Measurements from ENCODE around the gene THOC6.

The THOC6 gene

DNA sequence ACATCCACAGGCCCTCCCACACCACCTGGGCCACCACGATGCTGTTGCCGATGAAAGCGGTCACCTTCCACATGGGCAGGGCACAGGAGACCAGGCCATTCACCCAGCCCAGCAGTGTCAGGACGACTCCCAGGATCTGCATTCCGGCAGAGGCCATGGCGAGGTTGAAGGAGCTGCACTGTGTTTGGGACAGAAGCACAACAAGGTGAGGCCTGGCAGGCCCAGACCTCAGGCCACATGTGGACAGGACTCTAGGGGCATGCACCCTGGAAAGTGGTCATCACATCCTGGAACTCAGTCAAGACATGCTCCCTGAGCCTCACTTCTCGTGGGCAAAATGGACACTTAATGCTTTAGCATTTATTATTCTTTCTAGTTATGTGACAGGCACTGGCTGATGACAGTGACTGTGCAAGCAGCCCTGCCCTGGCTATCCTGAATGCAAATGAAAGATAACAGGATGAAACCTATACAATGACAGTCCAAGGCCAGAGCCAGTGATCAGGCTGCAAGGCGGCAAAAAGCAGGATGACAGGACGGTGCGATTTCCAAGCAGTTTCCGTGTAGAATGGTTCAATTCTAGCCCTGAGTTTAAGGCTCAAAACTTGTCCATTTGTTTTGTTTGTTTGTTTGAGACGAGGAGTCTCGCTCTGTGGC is 7.8 kb upstream of the THOC6 start:
- no peak for DNase-seq (ENCODE audit: low read depth)

DNA sequence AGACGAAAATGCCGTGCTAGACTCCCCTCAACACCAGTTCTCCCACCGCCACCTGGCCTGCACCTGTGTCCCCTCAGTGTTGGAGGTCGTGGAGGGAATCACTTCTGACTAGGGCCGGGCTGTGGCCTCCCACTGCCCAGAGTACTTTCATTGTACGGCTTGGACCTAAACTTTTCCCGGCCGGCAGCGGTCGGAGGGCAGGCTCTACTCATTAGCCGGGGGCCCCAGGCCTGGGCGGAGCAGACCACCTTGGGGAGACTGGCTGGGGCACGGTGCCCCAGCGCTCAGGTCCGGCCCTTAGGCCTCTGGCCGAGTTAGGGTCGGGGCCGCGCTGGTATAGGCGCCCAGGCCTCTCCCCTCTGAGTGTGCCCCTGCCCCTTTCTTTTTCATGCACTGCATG is 6.5 kb upstream of the THOC6 start:
- DNase-seq (ENCODE audit: low read depth), result no peak

GRCh38 chr16:3017794-3018506 is 5.9 kb upstream of the THOC6 start, which contains the start of gene CLDN6:
Gene CLDN6 (minus strand): TSS chr16:3018183. CDS start chr16:3016021, 2,162 bp downstream.
- DNase-seq (ENCODE audit: low read depth), result no peak

DNA sequence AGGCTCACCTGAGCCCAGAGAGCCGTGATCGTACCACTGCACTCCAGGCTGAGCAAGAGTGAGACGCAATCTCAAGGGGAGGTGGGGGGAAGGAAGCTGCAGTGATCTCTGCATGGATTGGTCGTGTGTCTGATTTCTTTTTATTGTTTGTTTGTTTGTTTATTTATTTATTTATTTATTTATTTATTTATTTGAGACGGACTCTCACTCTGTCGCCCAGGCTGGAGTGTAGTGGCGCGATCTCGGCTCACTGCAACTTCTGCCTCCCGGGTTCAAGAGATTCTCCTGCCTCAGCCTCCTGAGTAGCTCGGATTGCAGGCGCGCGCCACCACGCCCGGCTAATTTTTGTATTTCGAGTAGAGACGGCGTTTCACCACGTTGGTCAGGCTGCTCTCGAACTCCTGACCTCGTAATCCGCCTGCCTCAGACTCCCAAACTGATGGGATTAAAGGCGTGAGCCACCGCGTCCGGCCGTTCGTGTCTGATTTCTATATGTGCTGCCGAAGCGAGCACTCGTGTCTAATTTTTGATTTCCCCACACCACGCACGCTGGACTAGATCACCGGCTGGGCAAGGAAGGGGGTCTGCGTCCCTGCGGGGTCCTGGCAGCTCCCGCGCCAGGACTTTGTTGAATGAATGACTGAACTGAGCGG is 4.1 kb upstream of the THOC6 start:
- DNase-seq (ENCODE audit: low read depth), result no peak

GRCh38 chr16:3020247-3020603 is 3.6 kb upstream of the THOC6 start, which contains the start of gene TNFRSF12A:
Gene TNFRSF12A (plus strand): TSS chr16:3020368. CDS start chr16:3020398, 30 bp downstream.
- peak; percentile 48 for DNase-seq (ENCODE audit: low read depth)

DNA sequence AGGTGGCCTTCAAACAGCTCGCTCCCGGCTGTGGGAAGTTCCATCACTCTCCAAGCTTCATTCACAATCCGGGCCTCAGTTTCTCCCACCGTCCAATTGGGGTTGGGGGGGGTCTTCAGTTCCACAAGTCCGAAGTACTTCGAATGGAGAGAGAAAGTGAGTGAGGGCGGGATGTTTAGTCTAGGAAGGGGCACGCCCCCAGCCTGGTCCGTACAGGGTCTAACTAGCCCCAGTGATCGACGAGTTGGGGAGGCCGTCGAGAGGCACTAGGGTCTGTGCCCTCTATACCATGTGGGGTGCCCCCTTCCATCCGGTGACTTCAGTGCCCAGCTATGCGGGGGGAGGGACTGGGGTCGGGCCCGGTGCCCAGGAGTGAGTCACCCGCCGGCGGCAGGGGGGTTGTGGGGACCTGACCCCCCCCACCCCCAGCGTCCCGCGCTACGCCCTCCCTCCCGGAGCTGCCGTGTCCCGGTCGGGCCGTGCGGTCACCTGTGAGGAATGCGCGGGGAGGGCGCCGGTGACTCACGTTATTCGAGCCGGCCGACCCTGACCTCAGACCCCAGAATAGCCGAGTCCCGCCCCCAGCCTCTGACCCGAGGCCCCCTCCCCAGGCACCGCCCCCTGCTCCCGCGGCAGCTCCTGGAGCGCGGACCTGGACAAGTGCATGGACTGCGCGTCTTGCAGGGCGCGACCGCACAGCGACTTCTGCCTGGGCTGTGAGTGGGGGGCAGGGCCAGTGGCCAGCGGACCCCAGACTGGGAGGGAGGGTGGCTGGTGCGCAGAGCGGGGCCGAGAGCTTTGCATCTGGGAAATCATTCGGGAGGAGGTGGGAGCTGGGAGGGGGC is 3.0 kb upstream of the THOC6 start:
- DNase-seq (ENCODE audit: low read depth), result peak; percentile 67

- DNase-seq (ENCODE audit: low read depth), result peak; percentile 59
These were observed 2.2 kb upstream of the THOC6 start for GRCh38 chr16:3021449-3022207.

DNA sequence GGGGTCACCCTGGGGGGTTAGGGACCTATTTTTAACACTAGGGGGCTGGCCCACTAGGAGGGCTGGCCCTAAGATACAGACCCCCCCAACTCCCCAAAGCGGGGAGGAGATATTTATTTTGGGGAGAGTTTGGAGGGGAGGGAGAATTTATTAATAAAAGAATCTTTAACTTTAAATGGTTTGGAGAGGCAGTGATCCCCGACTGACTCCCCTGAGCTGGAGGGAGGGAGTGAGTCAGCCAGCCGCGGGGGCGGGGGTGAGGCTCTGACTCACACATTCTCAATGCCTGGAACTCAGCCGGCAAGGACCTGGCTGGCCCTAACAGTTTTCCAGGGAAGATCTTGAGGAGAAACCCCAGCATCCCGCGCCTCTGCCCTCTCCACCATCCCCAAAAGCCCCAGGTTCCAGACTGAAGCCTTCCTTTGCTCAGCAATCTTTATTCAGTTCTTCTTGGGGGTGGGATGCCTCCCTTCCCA is 1.6 kb upstream of the THOC6 start:
- peak; percentile 82 for DNase-seq (ENCODE audit: low read depth)

- no peak for DNase-seq (ENCODE audit: low read depth)
These were observed 986 bp upstream of the THOC6 start for GRCh38 chr16:3022684-3023414.

GRCh38 chr16:3023415-3023668 is 493 bp upstream of the THOC6 start:
- no peak for DNase-seq (ENCODE audit: low read depth)

GRCh38 chr16:3025032-3026002 is 1.5 kb downstream of the THOC6 start:
- DNase-seq (ENCODE audit: low read depth), result no peak

DNA sequence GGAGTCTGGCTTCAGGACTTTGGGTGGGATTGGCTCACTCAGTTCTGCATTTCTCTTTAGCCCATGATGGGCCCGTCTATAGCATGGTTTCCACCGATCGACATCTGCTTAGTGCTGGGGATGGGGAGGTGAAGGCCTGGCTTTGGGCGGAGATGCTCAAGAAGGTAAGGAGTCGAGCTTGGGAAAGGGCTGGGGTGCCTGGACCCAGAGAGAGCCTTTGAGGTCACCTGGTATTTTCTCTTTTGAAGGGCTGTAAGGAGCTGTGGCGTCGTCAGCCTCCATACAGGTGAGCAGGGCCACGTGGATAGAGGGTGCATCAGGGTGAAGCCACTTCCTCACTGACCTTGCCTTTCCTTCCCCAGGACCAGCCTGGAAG is 2.2 kb downstream of the THOC6 start:
- no peak for DNase-seq (ENCODE audit: low read depth)

DNA sequence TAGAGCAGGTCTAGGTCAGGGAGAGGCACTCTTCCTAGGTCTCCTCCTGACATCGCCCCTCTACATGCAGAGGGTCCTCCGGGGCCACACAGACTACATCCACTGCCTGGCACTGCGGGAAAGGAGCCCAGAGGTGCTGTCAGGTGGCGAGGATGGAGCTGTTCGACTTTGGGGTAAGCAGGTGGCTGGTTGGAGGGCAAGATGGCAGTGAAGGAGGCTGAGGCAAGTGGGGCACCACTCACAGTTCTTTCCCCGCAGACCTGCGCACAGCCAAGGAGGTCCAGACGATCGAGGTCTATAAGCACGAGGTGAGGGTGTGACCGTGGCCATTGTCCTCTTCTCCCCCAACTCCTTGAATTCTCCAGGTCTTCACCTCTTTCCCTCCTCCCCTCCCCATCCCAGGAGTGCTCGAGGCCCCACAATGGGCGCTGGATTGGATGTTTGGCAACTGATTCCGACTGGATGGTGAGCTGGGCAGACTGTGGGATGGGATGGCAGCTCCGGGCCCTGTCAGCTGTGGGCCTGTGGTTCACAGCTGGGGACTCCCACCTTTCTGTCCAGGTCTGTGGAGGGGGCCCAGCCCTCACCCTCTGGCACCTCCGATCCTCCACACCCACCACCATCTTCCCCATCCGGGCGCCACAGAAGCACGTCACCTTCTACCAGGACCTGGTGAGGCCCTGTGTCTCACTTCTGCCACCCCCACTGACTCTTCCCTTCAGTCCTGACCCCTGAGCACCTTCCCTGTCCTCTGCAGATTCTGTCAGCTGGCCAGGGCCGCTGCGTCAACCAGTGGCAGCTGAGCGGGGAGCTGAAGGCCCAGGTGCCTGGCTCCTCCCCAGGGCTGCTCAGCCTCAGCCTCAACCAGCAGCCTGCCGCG is 3.0 kb downstream of the THOC6 start:
- DNase-seq (ENCODE audit: low read depth), result no peak

DNA sequence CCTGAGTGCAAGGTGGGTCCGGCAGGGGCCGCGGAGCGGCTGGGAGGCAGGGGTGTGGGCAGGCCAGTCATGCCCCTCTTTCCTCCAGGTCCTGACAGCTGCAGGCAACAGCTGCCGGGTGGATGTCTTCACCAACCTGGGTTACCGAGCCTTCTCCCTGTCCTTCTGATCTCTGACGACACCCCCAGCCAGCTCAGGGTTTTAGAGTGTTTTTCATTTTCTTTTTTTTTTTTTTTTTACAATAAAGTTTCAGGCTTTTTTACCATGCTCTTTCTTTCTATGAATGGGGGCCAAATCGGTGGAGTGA is 3.6 kb downstream of the THOC6 start:
- no peak for DNase-seq (ENCODE audit: low read depth)

DNA sequence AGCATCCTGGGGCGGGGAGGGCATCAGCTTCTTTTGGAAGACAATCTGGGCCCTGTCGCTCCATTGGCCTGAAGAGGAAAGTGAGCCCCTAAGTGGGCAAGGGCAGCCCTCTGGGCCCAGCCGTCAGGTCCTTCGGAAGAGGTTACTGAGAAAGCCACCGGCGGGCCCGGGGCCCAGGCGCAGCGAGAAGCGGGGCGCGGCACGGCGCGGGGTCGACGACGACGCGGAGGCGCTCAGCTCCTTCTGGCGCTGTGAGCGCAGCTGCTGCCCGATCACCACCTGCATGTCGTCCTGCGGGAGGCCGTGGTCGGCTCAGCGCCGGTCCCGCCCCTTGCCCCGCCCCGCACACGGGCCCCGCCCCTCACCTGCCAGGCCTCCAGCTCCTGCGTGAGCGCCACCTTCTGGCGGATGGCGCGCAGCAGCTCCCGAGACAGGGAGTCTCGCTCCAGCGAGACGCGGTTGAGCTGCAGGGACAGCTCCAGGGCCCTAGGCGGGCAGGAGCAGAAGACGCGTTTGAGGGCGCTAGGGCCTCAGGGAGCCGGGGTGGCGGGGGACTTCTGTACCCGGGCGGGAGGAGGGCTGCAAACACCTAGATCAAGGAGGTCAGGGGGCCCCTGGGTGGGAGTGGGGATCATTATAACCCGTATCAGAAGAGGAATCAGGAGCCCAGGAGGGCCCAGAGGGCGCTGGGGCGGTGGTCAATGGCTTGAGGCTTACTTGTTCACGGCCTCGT is 4.3 kb downstream of the THOC6 start:
- DNase-seq (ENCODE audit: low read depth), result peak; percentile 79

GRCh38 chr16:3028716-3029319 is 5.0 kb downstream of the THOC6 start:
- no peak for DNase-seq (ENCODE audit: low read depth)

DNA sequence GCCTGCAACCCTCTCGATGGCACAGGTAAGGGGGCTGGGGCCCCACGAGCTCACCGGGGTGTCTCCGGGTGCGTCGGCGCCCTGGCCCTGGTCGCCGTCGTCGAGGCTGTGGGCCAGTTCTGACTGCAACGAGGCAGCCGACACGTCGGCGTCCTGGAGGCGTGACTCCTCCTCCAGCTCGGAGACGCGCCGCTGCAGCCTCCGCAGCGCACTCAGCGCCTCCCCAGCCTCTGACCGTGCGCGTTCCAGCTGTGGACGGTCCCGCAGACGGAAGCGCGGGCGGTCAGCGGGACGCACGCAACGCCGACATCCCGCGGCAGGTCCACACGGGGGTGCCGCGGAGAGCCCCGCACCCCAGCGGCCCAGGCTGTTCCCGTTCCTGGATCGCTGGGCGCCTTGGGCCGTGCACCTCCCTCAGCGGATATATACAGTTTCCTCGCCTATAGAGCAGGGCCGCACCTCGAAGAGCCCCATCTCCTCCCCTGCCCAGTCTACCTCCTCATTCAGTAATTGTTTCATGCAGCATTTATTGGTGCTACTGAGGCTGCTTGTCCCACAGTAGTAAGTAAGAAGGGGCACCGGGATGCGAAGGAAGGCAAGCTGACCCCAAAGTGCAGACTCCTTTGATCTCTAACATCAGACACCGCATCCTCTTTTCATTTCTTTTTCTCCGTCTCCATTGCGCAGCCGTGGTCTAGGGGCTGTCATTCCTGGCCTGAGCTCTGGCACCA is 5.8 kb downstream of the THOC6 start:
- DNase-seq (ENCODE audit: low read depth), result no peak
